A673 (cell line): ENCODE measurements around the gene PDXP.

Source experiments
- EZH2 ChIP-seq: fragments of 200-600 bp; sonication (generic); IDR thresholded peaks from 2 replicates; pipeline ENCODE4 v1.6.1; 2017; ENCODE audit warnings: borderline replicate concordance, low read depth, mild to moderate bottlenecking, mixed read lengths, antibody characterized with exemption, low read length; ENCODE audit not compliant: poor library complexity, severe bottlenecking
- TF ChIP-seq, protein P1 (sequence below): fragments of 300-800, 200-600 bp; sonication (generic); conservative IDR thresholded peaks from 2 replicates; pipeline ENCODE4 v1.5.1; 2017; ENCODE audit warnings: low read depth, mild to moderate bottlenecking, antibody characterized with exemption, low read length, moderate library complexity, mixed read lengths

DNA sequence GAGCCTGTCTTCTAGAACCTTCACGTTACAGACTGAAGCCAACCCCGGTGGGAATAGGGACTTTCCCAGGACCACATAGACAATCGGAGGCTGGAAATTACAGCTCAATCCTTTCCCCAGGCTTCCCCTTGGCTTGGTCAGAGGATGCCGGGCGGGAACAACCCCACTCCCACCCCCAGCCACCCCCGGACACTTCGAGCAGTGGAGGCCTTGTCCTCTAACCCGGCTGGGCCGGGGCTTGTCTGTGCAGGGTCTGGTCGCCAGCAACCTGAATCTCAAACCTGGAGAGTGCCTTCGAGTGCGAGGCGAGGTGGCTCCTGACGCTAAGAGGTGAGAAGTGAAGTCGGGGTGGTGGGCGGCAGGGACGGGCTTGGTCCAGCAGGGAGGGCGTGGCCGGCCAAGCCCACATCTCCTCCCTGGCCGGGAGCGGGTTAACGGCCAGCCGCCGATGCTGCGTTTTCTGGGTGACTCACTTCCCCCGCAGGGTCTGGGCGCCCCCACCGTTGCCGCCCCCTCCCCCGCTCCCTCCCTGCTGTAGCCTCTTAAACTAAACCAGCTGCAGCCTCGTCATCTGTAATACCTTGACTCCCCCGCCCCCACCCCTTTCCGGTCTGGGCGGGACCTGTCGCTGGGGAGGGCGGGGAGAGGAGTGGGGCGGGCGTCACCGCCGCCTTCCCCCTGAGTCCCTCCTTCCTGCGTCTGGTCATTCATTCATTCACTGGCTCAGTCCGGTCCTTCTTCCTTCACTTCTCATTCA is 18.4 kb downstream of the PDXP start:
- TF ChIP-seq EZH2 = no peak
- TF ChIP-seq, protein P1, sequence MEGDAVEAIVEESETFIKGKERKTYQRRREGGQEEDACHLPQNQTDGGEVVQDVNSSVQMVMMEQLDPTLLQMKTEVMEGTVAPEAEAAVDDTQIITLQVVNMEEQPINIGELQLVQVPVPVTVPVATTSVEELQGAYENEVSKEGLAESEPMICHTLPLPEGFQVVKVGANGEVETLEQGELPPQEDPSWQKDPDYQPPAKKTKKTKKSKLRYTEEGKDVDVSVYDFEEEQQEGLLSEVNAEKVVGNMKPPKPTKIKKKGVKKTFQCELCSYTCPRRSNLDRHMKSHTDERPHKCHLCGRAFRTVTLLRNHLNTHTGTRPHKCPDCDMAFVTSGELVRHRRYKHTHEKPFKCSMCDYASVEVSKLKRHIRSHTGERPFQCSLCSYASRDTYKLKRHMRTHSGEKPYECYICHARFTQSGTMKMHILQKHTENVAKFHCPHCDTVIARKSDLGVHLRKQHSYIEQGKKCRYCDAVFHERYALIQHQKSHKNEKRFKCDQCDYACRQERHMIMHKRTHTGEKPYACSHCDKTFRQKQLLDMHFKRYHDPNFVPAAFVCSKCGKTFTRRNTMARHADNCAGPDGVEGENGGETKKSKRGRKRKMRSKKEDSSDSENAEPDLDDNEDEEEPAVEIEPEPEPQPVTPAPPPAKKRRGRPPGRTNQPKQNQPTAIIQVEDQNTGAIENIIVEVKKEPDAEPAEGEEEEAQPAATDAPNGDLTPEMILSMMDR = no peak
